GM19099 (cell line): ENCODE measurements around the gene TJP1.

Experiments used
- POLR2A ChIP-seq: IDR thresholded peaks from 3 replicates; pipeline ENCODE4 v1.6.1; 2011; ENCODE audit warnings: low read depth; ENCODE audit not compliant: insufficient read length; ENCODE audit errors: extremely low read depth

Gene TJP1

DNA sequence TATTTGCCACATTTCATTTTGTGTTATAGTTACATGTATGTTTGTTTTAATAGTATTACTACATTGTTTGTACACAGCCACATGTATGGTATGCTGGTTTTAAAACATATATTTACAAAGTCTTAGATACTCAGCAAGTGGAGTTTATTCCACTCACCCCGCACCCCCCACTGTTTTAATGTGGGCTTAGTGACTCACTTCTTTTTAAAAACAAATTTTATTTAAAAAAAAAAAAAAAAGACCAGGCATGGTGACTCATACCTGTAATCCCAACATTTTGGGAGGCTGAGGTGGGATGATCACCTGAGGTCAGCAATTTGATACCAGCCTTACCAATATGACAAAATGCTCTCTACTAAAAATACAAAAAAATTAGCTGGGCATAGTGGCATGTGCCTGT lies 26.9 kb upstream of the TJP1 start:
- no peak for TF ChIP-seq POLR2A

DNA sequence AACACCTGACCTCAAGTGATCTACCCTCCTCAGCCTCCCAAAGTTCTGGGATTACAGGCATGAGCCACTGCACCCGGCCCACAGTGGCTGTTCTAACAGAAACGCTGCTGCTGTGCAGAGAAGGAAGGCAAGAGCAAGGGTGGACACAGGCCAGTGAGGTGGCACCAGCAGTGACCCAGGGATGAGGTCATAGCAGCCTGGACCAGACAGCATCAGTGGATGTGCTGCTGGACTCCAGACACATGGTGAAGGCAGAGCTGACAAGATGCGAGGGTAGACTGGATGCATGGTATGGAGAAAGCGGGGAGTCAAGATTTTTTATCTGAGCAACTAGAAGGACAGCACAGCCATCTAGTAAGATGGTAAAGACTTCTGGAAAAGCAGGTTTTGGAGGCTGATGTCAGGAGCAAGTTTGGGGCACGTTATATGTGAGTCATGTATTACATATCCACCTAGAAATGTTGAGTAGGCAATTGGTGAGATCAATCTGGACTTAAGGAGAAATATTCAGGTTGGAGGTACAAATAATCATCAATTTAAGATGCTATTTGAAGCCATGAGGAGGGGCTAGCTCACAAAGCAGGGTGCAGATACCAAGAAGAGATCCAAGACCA lies 22.1 kb upstream of the TJP1 start:
- no peak for TF ChIP-seq POLR2A

DNA sequence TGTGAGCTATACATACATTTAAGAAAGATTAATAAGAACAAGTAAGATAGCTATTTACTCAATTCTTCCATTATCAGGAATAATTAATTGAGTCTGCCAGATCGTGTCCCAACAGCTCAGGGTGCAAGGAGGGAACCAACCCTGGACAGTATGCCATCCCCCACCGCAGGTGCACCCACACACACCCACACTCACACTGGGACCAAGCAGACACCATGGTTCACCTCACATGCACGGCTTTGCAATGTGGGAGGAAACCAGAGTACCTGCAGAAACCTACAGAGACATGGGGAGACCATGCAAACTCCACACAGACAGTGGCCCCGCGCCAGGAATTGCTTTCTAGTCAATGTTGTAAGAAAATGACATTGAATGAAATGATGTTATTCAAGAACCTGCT lies 20.0 kb upstream of the TJP1 start:
- TF ChIP-seq POLR2A, result no peak

DNA sequence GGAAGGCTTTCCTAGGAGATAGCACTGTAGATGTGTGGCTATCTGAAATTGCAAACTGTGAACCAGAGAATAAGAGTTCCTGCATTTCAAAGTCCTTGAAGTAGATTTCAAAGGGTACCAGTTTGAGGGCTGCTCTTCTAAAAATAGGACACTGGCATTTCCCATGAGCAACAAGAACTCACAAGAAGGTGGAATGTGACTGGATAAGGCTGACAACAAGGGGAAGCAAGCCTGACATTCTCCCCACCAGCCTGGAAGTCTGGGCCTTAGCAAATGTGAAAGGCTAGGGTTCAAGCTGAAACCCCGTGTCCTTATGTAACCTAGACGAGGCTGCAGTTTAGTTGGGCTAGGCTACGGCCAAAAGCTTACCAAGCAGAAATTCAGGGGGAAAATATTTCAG lies 18.7 kb upstream of the TJP1 start:
- no peak for TF ChIP-seq POLR2A

DNA sequence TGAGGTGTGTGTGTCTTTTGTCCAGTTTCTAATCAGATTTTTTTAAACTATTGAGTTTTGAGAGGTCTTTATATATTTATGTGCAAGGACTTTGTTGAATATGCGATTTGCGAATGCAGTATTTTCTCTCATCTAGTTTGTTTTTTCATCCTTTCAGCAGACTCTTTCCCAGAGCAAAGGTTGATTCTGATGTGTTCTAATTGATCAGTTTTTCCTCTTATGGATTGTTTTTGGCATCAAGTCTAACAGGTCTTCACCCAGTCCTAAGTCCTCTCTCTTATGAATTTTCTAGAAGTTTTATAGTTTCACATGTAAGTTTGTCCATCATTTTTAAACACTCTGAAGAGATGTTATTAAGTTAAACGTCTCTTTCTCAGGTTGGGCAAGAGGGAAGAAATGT lies 17.8 kb upstream of the TJP1 start:
- no peak for TF ChIP-seq POLR2A

DNA sequence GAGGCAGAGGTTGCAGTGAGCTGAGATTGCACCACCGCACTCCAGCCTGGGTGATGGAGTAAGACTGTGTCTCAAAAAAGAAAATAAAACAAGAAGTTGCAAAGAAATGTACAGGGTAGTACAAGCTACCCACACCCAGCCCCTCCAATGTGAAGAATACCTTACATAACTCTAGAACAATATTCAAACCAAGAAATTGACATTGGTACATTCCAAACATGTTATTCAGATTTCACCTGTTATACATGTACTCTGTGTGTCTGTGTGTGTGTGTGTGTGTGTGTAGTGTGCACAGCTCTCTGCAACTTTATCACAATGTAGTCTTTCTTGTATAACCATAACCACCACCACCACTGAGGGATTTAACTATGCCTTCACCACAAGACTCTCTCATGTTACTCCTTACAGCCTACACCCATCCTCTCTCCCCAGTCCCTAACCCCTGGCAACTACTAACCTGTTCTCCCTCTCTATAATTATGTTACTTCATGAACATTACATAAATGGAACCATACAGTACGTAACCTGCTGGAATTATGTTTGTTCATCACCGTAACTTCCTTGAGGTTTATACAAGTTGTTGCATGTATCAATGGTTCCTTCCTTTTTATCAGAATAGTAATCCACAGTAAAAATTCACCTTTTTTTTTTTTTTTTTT lies 16.2 kb upstream of the TJP1 start:
- TF ChIP-seq POLR2A, result no peak

DNA sequence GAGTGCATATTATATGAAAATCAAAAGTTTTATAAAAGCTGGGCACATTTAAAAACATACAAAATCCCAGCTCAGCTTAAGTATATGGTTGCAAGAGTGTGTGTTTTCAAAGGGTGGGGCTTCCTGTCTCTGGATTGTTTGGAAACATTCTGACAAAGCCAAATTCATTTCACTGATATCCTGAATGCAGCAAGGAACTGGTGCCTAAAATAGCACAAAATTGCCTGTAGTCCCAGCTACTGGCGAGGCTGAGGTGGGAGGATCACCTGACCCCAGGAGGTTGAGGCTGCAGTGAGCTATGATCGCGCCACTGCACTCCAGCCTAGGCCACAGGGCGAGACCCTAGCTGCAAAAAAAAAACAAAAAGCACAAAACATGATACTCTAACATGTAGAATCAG lies 13.0 kb upstream of the TJP1 start:
- TF ChIP-seq POLR2A, result no peak

DNA sequence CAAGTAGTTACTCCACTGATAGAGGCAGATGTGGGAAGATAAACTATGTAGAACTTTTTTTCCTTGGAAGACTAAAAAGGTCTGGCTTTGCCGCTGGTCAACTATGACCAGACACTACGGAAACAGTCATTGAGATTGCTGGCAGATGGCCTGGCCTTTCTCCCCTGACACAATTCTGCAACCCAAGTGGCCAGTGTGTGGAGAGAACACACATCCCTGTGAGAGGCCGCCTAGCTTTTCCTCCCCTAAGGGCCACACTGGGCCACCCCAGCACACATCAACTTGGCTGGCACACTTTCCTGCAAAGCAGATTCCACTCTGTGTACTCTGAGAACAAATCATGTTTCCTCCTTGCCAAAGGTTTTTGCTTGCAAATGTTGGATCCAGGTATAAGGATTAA lies 10.4 kb upstream of the TJP1 start:
- no peak for TF ChIP-seq POLR2A

DNA sequence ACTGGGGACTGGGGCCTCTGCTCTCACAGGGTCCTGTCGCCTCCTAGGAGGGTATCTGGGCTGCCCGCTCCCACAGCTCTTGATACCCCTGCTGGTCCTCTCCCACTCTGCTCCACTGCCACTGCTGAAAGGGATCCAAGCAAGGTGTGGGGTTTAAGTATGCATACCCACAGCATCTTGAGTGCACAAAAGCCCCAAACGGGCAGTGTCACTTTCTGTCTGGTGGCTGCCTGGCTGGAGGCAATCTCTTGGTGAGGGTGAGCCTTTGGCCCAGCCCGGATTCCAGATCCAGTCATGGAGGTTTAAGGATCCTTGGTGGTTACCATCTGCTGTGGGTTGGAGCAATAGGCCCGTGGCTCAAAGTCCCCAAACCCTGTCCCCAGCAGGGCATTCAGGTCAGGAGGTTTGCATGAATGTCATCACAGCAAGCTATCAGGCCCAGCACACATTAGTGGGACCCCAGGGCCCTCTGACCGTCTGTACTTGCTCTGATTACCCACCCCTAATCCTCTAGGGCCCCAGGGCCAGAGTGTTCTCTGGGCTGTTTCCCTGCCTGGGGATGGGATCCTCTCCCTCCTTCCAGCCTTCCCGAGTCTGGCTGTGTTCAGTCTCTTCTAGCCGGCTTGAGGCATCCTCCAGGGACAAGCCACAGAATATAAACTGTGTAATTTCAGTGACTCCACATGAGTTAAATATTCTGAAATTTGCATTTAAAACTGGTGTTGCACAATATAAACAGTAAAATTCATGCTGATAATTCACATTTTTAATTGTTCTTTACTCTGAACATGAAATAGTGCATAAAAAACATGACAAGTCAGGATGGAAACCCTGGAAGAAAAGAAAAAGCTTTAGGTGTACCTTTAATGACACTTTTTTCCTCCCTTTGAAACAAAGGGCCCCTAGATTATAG lies 4.9 kb upstream of the TJP1 start:
- no peak for TF ChIP-seq POLR2A

DNA sequence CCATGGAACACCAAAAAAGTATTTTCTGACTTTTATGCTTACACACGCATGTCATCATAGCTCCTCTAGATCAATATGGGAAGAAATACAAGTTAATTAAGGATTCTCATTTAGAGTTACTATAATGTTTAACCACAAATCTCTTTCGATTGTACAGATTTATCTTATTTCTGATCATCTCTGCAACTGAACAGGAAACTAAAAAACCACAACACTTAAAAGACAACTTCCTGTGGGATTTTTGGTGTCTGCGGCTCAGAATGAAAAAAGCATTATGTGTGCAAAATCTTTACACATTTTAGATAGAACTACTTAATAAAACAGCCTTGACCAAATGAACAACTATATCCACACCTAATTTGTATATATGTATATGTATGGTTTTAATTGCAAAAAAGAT lies 3.0 kb upstream of the TJP1 start:
- TF ChIP-seq POLR2A, result no peak

DNA sequence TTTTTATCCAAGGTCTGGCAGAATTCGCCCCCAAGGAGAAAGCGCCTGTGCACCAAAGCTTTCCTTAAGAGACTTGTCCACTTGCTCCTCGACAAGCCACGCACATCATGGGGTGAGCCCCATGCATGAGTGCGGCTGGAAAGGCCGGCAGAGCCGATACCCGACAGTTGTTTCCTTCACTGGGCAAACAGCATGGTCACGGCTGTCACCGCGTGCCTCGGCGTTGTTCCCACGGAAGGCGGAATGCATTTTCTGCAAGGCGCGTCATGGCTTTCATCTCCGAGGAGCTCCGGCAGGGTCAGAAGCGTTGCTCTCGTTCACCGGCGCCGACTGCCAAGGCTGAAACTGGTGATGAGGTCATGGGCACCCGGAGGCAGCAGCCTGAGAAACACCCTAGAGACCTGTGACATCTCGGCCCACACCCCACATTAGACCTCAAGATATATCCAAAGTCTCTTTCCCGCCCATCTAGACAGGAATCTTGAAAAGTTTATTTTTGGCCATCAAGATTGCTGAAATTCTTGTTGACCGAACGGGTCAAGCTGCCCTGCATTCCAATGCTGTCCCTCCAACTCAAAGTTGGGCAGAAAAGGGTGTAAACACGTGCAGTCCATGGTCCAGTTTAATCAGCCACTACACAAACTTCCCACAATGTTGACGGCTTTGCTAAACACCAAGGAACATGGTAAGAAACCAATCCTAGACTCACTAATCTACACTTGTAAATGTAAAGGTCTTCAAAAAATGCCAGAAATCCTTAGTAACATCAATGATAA lies 604 bp upstream of the TJP1 start:
- TF ChIP-seq POLR2A, result no peak

DNA sequence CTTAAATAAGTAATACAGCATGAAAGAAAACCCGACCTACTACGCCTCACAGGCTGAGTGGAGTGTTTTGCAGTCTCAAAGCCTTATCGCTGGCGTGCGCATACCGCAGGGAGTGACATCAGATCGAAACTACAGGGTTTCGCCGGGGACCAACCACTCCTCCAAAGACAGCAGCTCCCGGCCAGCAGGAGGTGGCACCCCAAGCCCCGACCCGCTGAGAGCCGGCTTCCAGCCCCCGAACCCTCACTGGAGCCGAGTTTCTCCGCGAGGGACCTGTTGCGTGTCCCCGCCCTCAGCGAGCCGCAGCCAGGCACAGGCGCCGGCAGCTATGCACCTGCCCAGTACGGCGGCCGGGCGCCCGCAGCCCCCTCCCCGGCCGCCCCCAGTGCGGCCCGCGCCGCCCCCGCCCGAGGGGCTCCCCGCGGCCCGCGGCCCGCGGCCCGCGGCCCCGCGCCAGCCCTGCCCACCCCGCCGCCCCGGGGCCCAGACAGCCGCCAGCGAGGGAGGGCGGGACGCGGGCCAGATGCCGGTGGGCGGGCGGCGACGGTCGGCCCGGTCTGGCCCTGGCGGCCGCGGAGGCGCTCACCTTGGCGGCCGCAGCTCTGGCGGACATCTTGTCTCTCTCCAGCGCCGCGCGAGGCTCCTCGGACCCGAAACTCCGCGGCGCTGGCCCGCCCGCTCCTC lies 710 bp downstream of the TJP1 start:
- no peak for TF ChIP-seq POLR2A

DNA sequence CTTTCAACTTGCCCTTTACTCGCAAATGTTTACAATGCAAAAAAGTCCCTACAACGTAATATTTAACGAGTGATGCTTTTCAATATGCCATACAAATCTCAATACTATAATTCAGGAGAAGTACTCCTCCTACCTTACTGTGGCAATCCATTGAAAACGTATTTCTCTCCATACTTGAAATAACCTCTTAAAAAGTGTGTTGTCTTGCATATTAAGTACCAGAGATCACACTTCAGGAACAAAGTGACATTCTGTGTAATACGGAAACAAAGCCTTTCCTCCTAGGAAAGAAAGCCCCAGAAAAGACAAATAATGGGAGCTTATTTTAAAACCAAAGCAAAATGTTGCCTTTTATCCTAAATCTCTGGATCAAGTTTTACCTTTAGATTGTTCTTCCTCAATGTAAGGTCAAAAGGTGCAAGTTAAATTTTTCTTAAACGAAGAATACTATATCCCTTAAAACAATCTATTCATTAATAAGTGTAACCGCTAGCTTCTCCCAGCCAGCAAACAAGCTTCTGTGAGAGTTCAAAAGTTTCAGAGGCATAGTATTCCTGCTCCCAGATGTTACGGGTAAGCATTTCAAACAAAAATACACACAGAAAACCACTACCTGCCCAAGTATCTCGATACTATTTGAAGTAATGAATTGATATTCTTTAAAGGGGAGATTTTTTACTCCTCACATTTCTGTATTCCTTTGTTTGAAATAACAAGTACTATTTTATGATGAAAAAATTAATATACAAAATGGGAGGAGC lies 1.7 kb downstream of the TJP1 start:
- TF ChIP-seq POLR2A, result no peak

DNA sequence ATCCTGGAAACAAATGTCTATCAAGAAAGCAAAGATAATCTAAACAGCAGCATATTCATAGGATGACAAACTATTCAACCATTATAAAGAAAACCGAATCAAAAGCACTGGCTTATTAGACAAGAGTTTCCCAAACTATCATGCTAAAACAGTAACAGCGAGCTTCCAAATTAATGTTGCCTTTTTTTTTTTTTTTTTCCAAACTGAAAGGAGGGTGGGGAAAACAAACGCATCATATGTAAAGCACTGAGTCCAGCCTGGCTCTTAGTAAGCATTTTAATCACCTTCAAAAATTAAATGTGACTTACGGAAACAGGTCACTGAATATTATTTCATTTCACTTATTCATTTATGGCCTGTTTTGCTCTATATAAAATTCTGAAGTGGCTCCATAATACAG lies 2.3 kb downstream of the TJP1 start:
- no peak for TF ChIP-seq POLR2A

DNA sequence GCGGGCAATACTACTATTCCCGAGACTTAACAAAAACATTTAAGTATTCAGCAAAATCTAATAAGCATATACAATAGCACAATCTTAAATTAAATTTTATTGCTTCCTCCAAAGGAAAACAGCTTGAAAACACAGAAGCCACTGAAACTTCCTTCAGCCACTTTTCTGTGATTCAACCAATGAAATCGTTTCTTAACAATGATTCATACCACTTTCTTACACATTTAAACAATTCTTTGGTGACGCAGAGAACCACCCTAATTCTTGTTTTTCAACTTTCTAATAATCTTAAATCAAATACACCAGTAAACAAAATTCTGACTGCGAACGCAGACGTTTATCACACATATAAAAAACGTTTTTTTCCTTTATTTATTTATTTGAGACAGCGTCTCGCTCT lies 4.1 kb downstream of the TJP1 start:
- TF ChIP-seq POLR2A, result no peak
